ENCODE data around the gene SLC29A2. TPM values are rescaled to one million over a fixed set of nuclear protein-coding genes. Genes with fewer than 3 reads are reported as not detected.

SLC29A2 gene
- total RNA-seq, 1 experiment from 2014 or later, result 7.0 TPM

DNA sequence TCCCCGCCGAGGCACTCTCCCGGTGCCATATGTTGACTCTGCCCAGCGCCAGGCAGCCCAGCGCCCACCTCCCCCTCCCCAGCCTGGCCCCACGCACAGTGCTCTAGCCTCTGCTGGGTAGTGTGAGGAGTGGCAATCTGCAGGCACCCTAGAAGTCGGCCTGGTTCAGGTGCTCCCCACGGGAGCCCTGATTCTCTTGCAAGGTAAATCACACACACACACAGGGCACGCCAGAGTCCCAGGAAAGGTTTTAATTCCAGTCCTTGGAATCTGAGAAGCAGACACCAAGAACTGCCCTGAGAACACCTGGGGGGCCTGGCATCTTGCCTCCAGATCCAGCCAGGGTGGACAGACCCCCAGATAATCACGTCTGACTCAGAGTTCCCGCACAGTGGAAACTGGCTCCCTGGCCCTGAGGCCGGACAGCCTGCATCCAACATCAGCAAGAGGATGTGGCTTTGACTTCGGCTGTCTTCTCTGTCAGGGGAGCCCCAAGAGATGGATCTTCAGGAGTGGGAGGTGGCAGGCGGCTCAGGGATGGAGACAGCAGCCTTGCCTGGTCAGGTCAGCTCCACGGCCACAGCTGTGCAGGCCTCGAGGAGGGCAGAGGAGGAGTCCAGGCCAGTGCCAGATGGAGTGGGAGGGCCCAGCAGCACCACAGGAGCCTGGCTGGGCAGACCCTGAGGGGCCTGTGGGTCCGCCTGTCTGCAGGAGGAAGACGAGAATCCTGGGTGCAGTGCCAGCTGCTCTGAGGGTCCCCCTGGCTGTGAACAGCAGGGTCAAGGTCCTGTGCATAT, 34.3 kb downstream of the SLC29A2 start:
- intact Hi-C loops (cut with micrococcal nuclease), result no loop called here
- no peaks in the 10 kb centered on the region for H3K27me3 Mint-ChIP-seq (ENCODE audit: insufficient read depth, unreplicated experiment)
- H3K4me3 Mint-ChIP-seq (ENCODE audit: unreplicated experiment), result peak overlapping the region; percentile 89
- H3K36me3 Mint-ChIP-seq (ENCODE audit: insufficient read depth, unreplicated experiment), result peaks cover 62% of the 10 kb centered on the region
- H3K27ac Mint-ChIP-seq (ENCODE audit: low read depth, unreplicated experiment), result peak overlapping the region; percentile 95
- peaks cover 32% of the 10 kb centered on the region for H3K4me1 Mint-ChIP-seq (ENCODE audit: insufficient read depth, unreplicated experiment)
- H3K9me3 Mint-ChIP-seq (ENCODE audit: unreplicated experiment), result no peaks in the 10 kb centered on the region
- ChIA-PET POLR2A (interaction anchor here (0.7 to 2.9 kb wide), 11 partner anchors 8 to 285 kb away, joined by 3 to 73 read pairs (median 5); partner anchors contain the start of genes B4GAT1, BRMS1, CD248 and SF3B2), CTCF (interaction anchor here (0.5 to 6.0 kb wide), 7 partner anchors 8 to 55 kb away, joined by 3 to 48 read pairs (median 7); partner anchors contain the start of gene BRMS1)
- TF ChIP-seq, protein P1, sequence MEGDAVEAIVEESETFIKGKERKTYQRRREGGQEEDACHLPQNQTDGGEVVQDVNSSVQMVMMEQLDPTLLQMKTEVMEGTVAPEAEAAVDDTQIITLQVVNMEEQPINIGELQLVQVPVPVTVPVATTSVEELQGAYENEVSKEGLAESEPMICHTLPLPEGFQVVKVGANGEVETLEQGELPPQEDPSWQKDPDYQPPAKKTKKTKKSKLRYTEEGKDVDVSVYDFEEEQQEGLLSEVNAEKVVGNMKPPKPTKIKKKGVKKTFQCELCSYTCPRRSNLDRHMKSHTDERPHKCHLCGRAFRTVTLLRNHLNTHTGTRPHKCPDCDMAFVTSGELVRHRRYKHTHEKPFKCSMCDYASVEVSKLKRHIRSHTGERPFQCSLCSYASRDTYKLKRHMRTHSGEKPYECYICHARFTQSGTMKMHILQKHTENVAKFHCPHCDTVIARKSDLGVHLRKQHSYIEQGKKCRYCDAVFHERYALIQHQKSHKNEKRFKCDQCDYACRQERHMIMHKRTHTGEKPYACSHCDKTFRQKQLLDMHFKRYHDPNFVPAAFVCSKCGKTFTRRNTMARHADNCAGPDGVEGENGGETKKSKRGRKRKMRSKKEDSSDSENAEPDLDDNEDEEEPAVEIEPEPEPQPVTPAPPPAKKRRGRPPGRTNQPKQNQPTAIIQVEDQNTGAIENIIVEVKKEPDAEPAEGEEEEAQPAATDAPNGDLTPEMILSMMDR (IDR thresholded peaks at IDR 0.05; ENCODE audit: unreplicated experiment), result no peak
- DNase-seq (ENCODE audit: unreplicated experiment), result no peak
- no TSS peak for BruUV-seq (replicated peaks)

DNA sequence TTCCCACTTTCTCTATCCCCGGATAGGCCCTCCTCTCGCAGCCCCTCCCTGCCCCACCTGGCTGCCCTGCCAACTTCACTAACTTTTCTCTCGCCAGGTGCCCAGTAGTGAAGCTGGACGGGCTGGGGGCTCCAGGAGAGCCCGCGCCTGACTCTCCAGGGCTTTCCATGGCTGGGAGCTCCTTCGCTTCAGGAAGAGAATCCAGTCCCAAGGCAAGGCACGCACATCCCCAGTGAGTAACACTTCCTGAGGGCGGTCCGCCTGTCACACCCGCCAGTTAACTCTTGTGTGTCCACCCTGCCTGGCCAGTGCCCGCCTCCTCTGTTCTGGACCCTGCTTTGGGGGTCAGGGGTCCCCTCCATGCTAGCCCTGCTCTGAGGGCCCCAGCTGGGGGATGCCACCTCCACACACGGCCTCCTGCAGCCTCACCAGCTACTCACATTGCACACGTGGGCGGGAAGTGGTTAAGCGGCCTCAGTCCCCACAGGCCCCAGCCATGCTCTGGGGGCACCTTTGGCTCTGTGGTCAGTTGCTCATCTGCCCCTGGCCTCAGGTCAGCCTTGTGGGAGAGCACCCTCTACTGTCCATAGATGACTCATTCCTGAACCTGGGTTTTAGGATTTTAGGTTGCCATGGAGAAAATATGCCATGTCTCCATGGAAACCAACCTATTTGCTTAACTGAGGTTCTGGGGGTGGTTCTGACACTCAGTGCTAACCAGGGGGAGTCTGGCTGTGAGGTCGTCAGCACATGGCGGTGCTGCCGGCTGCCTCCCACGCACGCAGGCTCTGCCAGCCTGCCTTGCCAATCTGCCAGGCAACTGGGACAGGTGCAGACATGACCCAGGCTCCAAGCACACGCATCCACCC, 35.1 kb downstream of the SLC29A2 start, which contains the start of gene RIN1:
Gene RIN1, minus strand, starts transcription at position 201 of the 869 bp plus-strand sequence. Its CDS starts 32 bp downstream, at position 169.
- DNase-seq (ENCODE audit: unreplicated experiment), result peak; percentile 96
- ChIA-PET CTCF (interaction anchor here (0.6 to 6.0 kb wide), 7 partner anchors 9 to 116 kb away, joined by 3 to 48 read pairs (median 4); partner anchors contain the start of gene BRMS1), POLR2A (interaction anchor here (0.6 to 4.1 kb wide), 16 partner anchors 9 to 1000 kb away, joined by 3 to 73 read pairs (median 5); partner anchors contain the start of genes B4GAT1, BRMS1, CD248 and SF3B2)
- TF ChIP-seq, protein P1 (IDR thresholded peaks at IDR 0.05; ENCODE audit: unreplicated experiment), result no peak
- Mint-ChIP-seq H3K4me1 (ENCODE audit: insufficient read depth, unreplicated experiment) (peaks cover 30% of the 10 kb centered on the region), H3K36me3 (ENCODE audit: insufficient read depth, unreplicated experiment) (peaks cover 59% of the 10 kb centered on the region), H3K4me3 (ENCODE audit: unreplicated experiment) (peak within 1 kb of the TSS; percentile 89), H3K9me3 (ENCODE audit: unreplicated experiment) (no peaks in the 10 kb centered on the region), H3K27me3 (ENCODE audit: insufficient read depth, unreplicated experiment) (no peaks in the 10 kb centered on the region), H3K27ac (ENCODE audit: low read depth, unreplicated experiment) (peak within 1 kb of the TSS; percentile 95)
- intact Hi-C loops (cut with micrococcal nuclease), result loop anchor here (1.0 kb wide), 2 partner anchors 8 to 24 kb away; no protein-coding TSS in a partner anchor
- no TSS peak for BruUV-seq (replicated peaks)

DNA sequence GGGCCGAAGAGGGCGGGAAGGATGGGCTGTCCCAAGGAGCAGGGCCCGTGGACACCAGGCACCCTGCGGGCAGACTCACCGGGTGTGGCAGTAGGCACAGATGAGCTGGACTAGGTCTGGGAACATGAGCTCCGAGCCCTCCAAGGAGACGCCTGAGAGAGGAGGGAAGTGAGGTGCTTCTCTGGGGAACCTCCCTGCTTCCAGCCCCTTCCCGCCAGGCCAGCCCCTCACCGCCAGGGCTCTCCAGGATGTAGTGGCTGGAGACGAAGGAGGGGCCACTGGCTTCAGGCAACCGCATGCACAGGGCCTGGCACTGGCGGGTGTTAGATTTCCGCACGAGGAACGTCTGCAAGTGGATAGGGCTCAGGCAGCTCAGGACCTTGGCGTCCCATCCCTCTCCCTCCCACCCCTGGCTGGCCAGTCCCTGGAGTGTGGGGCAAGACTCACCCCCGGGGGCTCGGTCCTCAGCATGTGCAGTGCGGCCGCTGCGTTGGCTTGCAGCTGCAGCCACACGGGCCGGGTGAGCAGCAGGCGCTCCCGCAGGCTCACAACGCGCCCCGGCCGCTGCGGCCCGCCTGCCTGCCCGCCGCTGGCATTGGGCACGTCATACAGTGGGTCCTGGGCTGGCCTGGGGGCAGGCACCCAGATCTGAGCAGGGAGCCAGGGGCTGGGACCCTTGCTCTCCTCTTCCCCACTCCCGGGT, 35.9 kb downstream of the SLC29A2 start:
- BruUV-seq (replicated peaks), result TSS peak; percentile 26
- Mint-ChIP-seq H3K27me3 (ENCODE audit: insufficient read depth, unreplicated experiment) (no peaks in the 10 kb centered on the region), H3K4me1 (ENCODE audit: insufficient read depth, unreplicated experiment) (peaks cover 28% of the 10 kb centered on the region), H3K27ac (ENCODE audit: low read depth, unreplicated experiment) (peak overlapping the region; percentile 95), H3K9me3 (ENCODE audit: unreplicated experiment) (no peaks in the 10 kb centered on the region), H3K36me3 (ENCODE audit: insufficient read depth, unreplicated experiment) (peaks cover 62% of the 10 kb centered on the region), H3K4me3 (ENCODE audit: unreplicated experiment) (peak overlapping the region; percentile 89)
- TF ChIP-seq, protein P1 (IDR thresholded peaks at IDR 0.05; ENCODE audit: unreplicated experiment), result no peak
- intact Hi-C loops (cut with micrococcal nuclease), result loop anchor here (1.0 kb wide), 2 partner anchors 7 to 23 kb away; no protein-coding TSS in a partner anchor
- ChIA-PET CTCF (interaction anchor here (0.5 to 6.0 kb wide), 11 partner anchors 10 to 322 kb away, joined by 3 to 48 read pairs (median 4); partner anchors contain the start of gene BRMS1), POLR2A (interaction anchor here (0.6 to 4.1 kb wide), 18 partner anchors 9 to 724 kb away, joined by 3 to 73 read pairs (median 5); partner anchors contain the start of genes B4GAT1, BRMS1, CD248 and SF3B2)
- peak; percentile 61 for DNase-seq (ENCODE audit: unreplicated experiment)
